ENCODE measurements around the gene SLC27A5. TPM values are rescaled to one million over a fixed set of nuclear protein-coding genes. Genes with fewer than 3 reads are reported as not detected.

SLC27A5 gene
- total and polyA plus RNA-seq, 2 of the 13 experiments (the other 11 are each of a cell fraction or from before 2014, with no cell fraction given), result 30.3 to 40.2 TPM

DNA sequence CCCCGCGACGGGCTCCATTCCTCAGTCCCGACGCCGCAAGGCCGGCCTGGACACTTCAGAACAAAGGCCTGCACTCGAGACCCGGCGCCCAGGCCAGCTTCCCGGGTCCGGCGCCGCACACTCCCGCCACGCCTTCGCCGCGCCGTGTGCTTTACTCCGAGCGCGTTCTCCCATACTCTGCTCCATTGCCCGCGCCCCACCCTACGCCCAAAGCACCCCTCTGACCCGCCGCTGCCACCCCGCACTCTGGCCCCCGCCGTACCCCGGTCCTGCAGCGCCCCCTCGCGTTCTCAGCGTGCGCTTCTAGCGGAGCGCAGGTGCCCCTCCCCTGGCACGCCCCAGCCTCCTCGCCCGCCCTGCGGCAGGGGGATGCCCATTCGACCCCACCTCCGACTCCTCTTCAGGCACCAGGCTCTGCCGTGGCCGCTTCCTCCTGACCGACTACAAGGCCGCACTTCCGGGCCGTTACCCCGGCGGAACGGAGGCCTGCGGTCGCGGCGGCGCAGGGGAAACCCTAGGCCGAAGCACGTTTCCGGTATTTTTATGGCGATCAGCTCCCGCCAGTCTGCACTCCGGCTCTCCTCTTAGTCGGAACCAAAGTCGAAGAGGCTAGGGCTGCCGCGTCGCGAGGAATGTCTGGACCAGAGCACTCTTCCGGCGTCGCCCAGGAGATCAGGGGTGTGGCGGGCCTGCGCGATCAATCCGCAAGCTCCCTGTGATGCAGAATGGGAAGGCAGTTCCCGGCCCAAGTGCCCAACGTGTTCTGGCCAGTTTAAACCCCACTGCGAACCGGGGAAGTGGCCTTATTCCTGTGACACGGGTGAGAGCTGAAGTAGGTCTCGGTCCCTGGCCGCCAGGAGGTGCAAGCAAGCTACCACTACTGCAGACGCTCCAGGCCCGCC is 7.8 kb upstream of the SLC27A5 start, which contains the start of gene ZBTB45:
Gene ZBTB45, minus strand, starts transcription at position 456 of the 902 bp plus-strand sequence. CDS start 2,137 bp downstream, outside the sequence.
- Histone ChIP-seq H3K79me2 (ENCODE audit: insufficient read depth, low read length) (peaks cover 21% of the 10 kb centered on the region), H4K20me1 (ENCODE audit: insufficient read depth, low read length) (no peaks in the 10 kb centered on the region), H3K27me3 (ENCODE audit: control insufficient read depth in 1 of 2, insufficient read depth in 2 of 2, low read length in 2 of 2) (no peaks in the 10 kb centered on the region; a peak in 1 of 5 replicates), H3K4me1 (ENCODE audit: insufficient read depth, low read length) (peaks cover 28% of the 10 kb centered on the region), H3K36me3 (replicated peaks in 1 of 2; ENCODE audit: control insufficient read depth in 1 of 2, insufficient read depth in 2 of 2, low read length in 2 of 2) (peaks cover 5 to 6% of the 10 kb centered on the region in 2 experiments; a peak in 4 of 5 replicates), H2AFZ (ENCODE audit: low read length) (no peak within 1 kb of the TSS), H3K9ac (ENCODE audit: insufficient read depth, low read depth, low read length) (peak within 1 kb of the TSS; percentile 89), H3K27ac (ENCODE audit: extremely low read length, insufficient read depth, low read length) (peak within 1 kb of the TSS; percentile 88), H3K4me3 (replicated peaks in 1 of 3; ENCODE audit: insufficient read depth in 1 of 3, low read depth in 2 of 3, low read length in 3 of 3) (peak within 1 kb of the TSS; percentile 78 to 94 (median 90)), H3K4me2 (ENCODE audit: low read depth, low read length) (peak within 1 kb of the TSS; percentile 93), H3K9me3 (ENCODE audit: low read length) (no peaks in the 10 kb centered on the region)
- peak; percentile 90 for DNase-seq (ENCODE audit: low spot score)
- no CpG with 5 or more reads among the region's 87 CpGs for WGBS (ENCODE audit: low lambda C conversion rate)
- POLR2A ChIA-PET, result interaction anchor here (0.8 to 4.1 kb wide), 25 partner anchors 9 to 336 kb away, joined by 3 to 59 read pairs (median 5); partner anchors contain the start of genes CHMP2A, MZF1, SLC27A5 and TRIM28
- TSS peak; percentile 65 for BruUV-seq (replicated peaks)
- in situ Hi-C loops (cut with HindIII; ENCODE audit: extremely low pct_ligation_motif_present, low pct_unique_long_range_greater_than_20kb), result no loop called here
- ATAC-seq, result peak; percentile 84
- CTCF ChIA-PET (ENCODE audit: low intra/inter-chr PET ratio, low total read pairs), result interaction anchor here (1.0 kb wide), 1 partner anchor 190 kb away, joined by 4 read pairs; no protein-coding TSS in a partner anchor
- FAIRE-seq, result peak; percentile 85
- intact Hi-C loops (cut with micrococcal nuclease; ENCODE audit: unreplicated experiment), result loop anchor here (2.0 to 5.0 kb wide), 3 partner anchors 21 to 192 kb away; partner anchors contain the start of genes ZNF324 and ZSCAN22
- peak; percentile 93 for TF ChIP-seq NFKBIZ (CRISPR knock-in tag; IDR thresholded peaks at IDR 0.05)
- peak; percentile 96 for TF ChIP-seq ZNF883 (CRISPR knock-in tag; IDR thresholded peaks at IDR 0.05; ENCODE audit: not compliant biosample characterization)
- TF ChIP-seq EZH2 (conservative IDR thresholded peaks at IDR 0.05; ENCODE audit: low read depth, low read length), result no peak
- TF ChIP-seq NFRKB (IDR thresholded peaks at IDR 0.05), result no peak
- TF ChIP-seq GATAD2A (CRISPR knock-in tag; IDR thresholded peaks at IDR 0.05), result peak; percentile 81
- peak; percentile 62 for TF ChIP-seq IKZF4 (CRISPR knock-in tag; IDR thresholded peaks at IDR 0.05; ENCODE audit: borderline replicate concordance, low read depth, not compliant biosample characterization)
- TF ChIP-seq FOXM1 (CRISPR knock-in tag; IDR thresholded peaks at IDR 0.05), result no peak
- TF ChIP-seq ZNF260 (CRISPR knock-in tag; IDR thresholded peaks at IDR 0.05; ENCODE audit: borderline replicate concordance, low read depth), result no peak
- TF ChIP-seq ZNF431 (CRISPR knock-in tag; IDR thresholded peaks at IDR 0.05; ENCODE audit: borderline replicate concordance, low read depth), result peak; percentile 77
- peak; percentile 82 for TF ChIP-seq ARNTL (CRISPR knock-in tag; IDR thresholded peaks at IDR 0.05)
- TF ChIP-seq CENPX (CRISPR knock-in tag; IDR thresholded peaks at IDR 0.05), result no peak
- TF ChIP-seq, protein P1, sequence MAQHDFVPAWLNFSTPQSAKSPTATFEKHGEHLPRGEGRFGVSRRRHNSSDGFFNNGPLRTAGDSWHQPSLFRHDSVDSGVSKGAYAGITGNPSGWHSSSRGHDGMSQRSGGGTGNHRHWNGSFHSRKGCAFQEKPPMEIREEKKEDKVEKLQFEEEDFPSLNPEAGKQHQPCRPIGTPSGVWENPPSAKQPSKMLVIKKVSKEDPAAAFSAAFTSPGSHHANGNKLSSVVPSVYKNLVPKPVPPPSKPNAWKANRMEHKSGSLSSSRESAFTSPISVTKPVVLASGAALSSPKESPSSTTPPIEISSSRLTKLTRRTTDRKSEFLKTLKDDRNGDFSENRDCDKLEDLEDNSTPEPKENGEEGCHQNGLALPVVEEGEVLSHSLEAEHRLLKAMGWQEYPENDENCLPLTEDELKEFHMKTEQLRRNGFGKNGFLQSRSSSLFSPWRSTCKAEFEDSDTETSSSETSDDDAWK (CRISPR knock-in tag; IDR thresholded peaks at IDR 0.05), result no peak
- TF ChIP-seq ZNF556 (CRISPR knock-in tag; IDR thresholded peaks at IDR 0.05; ENCODE audit: borderline replicate concordance), result peak; percentile 90
- TF ChIP-seq, protein P2, sequence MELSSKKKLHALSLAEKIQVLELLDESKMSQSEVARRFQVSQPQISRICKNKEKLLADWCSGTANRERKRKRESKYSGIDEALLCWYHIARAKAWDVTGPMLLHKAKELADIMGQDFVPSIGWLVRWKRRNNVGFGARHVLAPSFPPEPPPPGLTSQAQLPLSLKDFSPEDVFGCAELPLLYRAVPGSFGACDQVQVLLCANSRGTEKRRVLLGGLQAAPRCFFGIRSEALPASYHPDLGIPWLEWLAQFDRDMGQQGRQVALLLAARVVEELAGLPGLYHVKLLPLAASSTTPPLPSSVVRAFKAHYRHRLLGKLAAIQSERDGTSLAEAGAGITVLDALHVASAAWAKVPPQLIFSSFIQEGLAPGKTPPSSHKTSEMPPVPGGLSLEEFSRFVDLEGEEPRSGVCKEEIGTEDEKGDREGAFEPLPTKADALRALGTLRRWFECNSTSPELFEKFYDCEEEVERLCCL (CRISPR knock-in tag; IDR thresholded peaks at IDR 0.05; ENCODE audit: borderline replicate concordance), result no peak; the same call in 1 of the 2 replicates
- TF ChIP-seq, protein P3, sequence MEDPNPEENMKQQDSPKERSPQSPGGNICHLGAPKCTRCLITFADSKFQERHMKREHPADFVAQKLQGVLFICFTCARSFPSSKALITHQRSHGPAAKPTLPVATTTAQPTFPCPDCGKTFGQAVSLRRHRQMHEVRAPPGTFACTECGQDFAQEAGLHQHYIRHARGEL (CRISPR knock-in tag; IDR thresholded peaks at IDR 0.05), result no peak; the same call in 1 of the 2 replicates
- TF ChIP-seq, protein P4, sequence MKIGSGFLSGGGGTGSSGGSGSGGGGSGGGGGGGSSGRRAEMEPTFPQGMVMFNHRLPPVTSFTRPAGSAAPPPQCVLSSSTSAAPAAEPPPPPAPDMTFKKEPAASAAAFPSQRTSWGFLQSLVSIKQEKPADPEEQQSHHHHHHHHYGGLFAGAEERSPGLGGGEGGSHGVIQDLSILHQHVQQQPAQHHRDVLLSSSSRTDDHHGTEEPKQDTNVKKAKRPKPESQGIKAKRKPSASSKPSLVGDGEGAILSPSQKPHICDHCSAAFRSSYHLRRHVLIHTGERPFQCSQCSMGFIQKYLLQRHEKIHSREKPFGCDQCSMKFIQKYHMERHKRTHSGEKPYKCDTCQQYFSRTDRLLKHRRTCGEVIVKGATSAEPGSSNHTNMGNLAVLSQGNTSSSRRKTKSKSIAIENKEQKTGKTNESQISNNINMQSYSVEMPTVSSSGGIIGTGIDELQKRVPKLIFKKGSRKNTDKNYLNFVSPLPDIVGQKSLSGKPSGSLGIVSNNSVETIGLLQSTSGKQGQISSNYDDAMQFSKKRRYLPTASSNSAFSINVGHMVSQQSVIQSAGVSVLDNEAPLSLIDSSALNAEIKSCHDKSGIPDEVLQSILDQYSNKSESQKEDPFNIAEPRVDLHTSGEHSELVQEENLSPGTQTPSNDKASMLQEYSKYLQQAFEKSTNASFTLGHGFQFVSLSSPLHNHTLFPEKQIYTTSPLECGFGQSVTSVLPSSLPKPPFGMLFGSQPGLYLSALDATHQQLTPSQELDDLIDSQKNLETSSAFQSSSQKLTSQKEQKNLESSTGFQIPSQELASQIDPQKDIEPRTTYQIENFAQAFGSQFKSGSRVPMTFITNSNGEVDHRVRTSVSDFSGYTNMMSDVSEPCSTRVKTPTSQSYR (CRISPR knock-in tag; IDR thresholded peaks at IDR 0.05; ENCODE audit: borderline replicate concordance), result peak; percentile 57; the same call in 1 of the 2 replicates
- TF ChIP-seq ZNF816 (CRISPR knock-in tag; IDR thresholded peaks at IDR 0.05; ENCODE audit: borderline replicate concordance), result no peak; the same call in 1 of the 2 replicates

Measured in HepG2 (cell line).